Lung (tissue), 12 donors: ENCODE data around the gene NPM3. TPM values are rescaled to one million over a fixed set of nuclear protein-coding genes. Genes with fewer than 3 reads are reported as not detected.

Source experiments
- ATAC-seq: fragments of 200-7000 bp; cut with Tn5 transposase; one replicate; pipeline ENCODE4 v1.9.1; 2020; ENCODE audit warnings: moderate number of reproducible peaks; ENCODE audit not compliant: insufficient read depth, low FRiP score
- DNase-seq, 3 donors: peaks; one replicate each; pipeline ENCODE4 v3.0.0-alpha.2; 2013 to 2017
- H3K27ac ChIP-seq, 2 donors: one replicate each; pipeline ENCODE4 v1.5.1; 2013; ENCODE audit warnings: mild to moderate bottlenecking in 2 of 2, moderate library complexity in 2 of 2, control low read depth in 1 of 2, inconsistent platforms in 1 of 2, low read depth in 1 of 2, low read length in 1 of 2
- H3K27me3 ChIP-seq, 3 donors: one replicate each; pipeline ENCODE4 v1.5.1; 2013; ENCODE audit warnings: low read length in 2 of 3; ENCODE audit not compliant: control insufficient read depth in 3 of 3, insufficient read depth in 3 of 3
- H3K36me3 ChIP-seq, 4 donors: one replicate each; pipeline ENCODE4 v1.5.1; 2013; ENCODE audit warnings: low read length in 4 of 4, mild to moderate bottlenecking in 1 of 4, moderate library complexity in 1 of 4; ENCODE audit not compliant: control insufficient read depth in 4 of 4, insufficient read depth in 4 of 4
- H3K4me1 ChIP-seq, 5 donors: one replicate each; pipeline ENCODE4 v1.5.1; 2013; ENCODE audit warnings: low read length in 5 of 5, mild to moderate bottlenecking in 2 of 5, moderate library complexity in 1 of 5; ENCODE audit not compliant: control insufficient read depth in 5 of 5, insufficient read depth in 5 of 5
- H3K4me3 ChIP-seq: one replicate; pipeline ENCODE4 v1.5.1; 2013; ENCODE audit warnings: mild to moderate bottlenecking, control low read depth, moderate library complexity
- H3K9ac ChIP-seq, 2 donors: one replicate each; pipeline ENCODE4 v1.5.1; 2013; ENCODE audit warnings: low read length in 2 of 2, control low read depth in 1 of 2; ENCODE audit not compliant: insufficient read depth in 1 of 2
- H3K9me3 ChIP-seq, 4 donors: one replicate each; pipeline ENCODE4 v1.5.1; 2013; ENCODE audit warnings: low read length in 3 of 4, mild to moderate bottlenecking in 1 of 4, moderate library complexity in 1 of 4; ENCODE audit not compliant: control insufficient read depth in 4 of 4, insufficient read depth in 3 of 4
- CTCF ChIP-seq: IDR thresholded peaks from 2 replicates; pipeline ENCODE4 v1.5.1; 2012; ENCODE audit warnings: mild to moderate bottlenecking; ENCODE audit errors: control extremely low read depth, extremely low read depth
- WGBS, 2 donors: extraction: QIAGEN DNeasy Blood & Tissue Kit; methylation state at CpG; one replicate each; pipeline ENCODE4 v1.1.7; 2013; 5-methylcytosine and 5-hydroxymethylcytosine counted together
- polyA plus RNA-seq, 2 donors: library from polyadenylated mRNA; stranded (reverse); fragments of 200-250 nt; gene quantifications; one replicate each; pipeline ENCODE4 v1.2.1, GENCODE V29; 2013
- total RNA-seq, 2 donors: library from RNA; depleted of rRNA in 1 of 2; stranded (reverse); fragments of >200 nt in 1 of 2; gene quantifications; one replicate each; pipeline ENCODE4 v1.2.1, GENCODE V29; 2014 to 2021
- donor health status: control.
- donor health status: control.
- donor health status: Bipolar disorder and iron deficiency.
- donor health status: healthy.
- donor health status: DM: yes; HTN: yes; CAD: no.

NPM3 gene
- total and polyA plus RNA-seq, 4 donors = 18.1 to 36.3 (median 24.2) TPM

DNA sequence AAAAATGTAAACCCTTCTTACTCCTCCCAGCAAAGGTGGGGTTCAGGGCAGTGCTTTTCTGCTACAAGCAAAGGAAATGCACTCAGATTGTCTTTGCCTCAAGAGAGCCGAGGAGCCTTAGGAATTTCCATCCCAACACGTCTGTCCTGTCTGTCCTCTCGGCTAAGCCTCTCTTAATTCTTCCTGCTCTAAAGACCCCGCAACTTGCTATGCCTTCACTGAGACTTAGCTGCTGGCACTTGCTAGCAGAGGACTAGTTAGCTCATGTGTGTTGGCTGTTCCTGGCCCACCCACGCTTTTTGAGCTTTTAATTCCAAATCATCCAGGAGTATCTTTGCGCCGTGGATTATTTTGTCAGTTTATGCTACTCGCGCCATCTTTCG is 481 bp upstream of the NPM3 start:
- Histone ChIP-seq H3K27me3 (peaks cover 0 to 18% (median 11%) of the 10 kb centered on the region in 3 donors), H3K4me1 (peaks cover 3 to 33% (median 18%) of the 10 kb centered on the region in 5 donors), H3K9me3 (no peaks in the 10 kb centered on the region), H3K9ac (peak overlapping the region in 1 of 2 donors; percentile 34), H3K36me3 (peaks cover 13 to 34% (median 23%) of the 10 kb centered on the region in 4 donors), H3K27ac (peak overlapping the region in 1 of 2 donors; percentile 39), H3K4me3 (no peak overlapping the region)
- 62 to 70% methylated on average over 10 of the region's 10 CpGs for WGBS, 2 donors
- DNase-seq = no peak
- ATAC-seq = no peak
- no peak for TF ChIP-seq CTCF

GRCh38 chr10:101781984-101782810 is 1.0 kb downstream of the NPM3 start:
- H3K4me1 ChIP-seq = peaks cover 3 to 35% (median 18%) of the 10 kb centered on the region in 5 donors
- peaks cover 0 to 34% (median 26%) of the 10 kb centered on the region in 3 donors for H3K27me3 ChIP-seq
- ATAC-seq (no peak), DNase-seq (no peak)
- H3K4me3 ChIP-seq = peak overlapping the region; percentile 76
- 62 to 69% methylated on average over 17 of the region's 17 CpGs for WGBS, 2 donors
- no peak overlapping the region for H3K9ac ChIP-seq
- no peaks in the 10 kb centered on the region for H3K9me3 ChIP-seq
- no peak for TF ChIP-seq CTCF
- H3K27ac ChIP-seq = no peak overlapping the region
- peaks cover 11 to 25% (median 18%) of the 10 kb centered on the region in 4 donors for H3K36me3 ChIP-seq

- TF ChIP-seq CTCF = no peak
- Histone ChIP-seq H3K9me3 (no peaks in the 10 kb centered on the region), H3K36me3 (peaks cover 9 to 23% (median 15%) of the 10 kb centered on the region in 4 donors), H3K9ac (no peak overlapping the region), H3K4me3 (no peak overlapping the region), H3K27me3 (peaks cover 0 to 40% (median 31%) of the 10 kb centered on the region in 3 donors), H3K27ac (no peak overlapping the region), H3K4me1 (peaks cover 3 to 35% (median 18%) of the 10 kb centered on the region in 5 donors)
- 76 to 81% methylated on average over 7 of the region's 7 CpGs for WGBS, 2 donors
- ATAC-seq (no peak), DNase-seq (no peak)
These were observed 1.6 kb downstream of the NPM3 start for GRCh38 chr10:101781655-101781983.
